Dedifferentiated amniotic fluid mesenchymal stem cell (primary cell): ENCODE data around the gene HMGCS2.
"Not testable (repeated sequence)": the region's sequence is repeated elsewhere in the genome, so short reads cannot be mapped to it uniquely, and the experiment has no call there.

ENCODE experiments used
- DNase-seq: peaks from one replicate; pipeline ENCODE4 v3.0.0-alpha.2; 2016; ENCODE audit errors: extremely low spot score

HMGCS2 gene

GRCh38 chr1:119790451-119791198, 21.9 kb upstream of the HMGCS2 start:
- DNase-seq, result no peak

GRCh38 chr1:119787776-119788175, 19.1 kb upstream of the HMGCS2 start:
- no peak for DNase-seq

GRCh38 chr1:119786473-119787050, 17.9 kb upstream of the HMGCS2 start:
- DNase-seq, result not testable (repeated sequence)

GRCh38 chr1:119786046-119786445, 17.3 kb upstream of the HMGCS2 start:
- DNase-seq, result not testable (repeated sequence)

- DNase-seq, result no peak
These were observed 15.6 kb upstream of the HMGCS2 start for GRCh38 chr1:119784191-119784781.

- no peak for DNase-seq
These were observed 14.9 kb upstream of the HMGCS2 start for GRCh38 chr1:119783354-119784185.

GRCh38 chr1:119782631-119783325, 14.1 kb upstream of the HMGCS2 start:
- no peak for DNase-seq

- no peak for DNase-seq
These were observed 12.9 kb upstream of the HMGCS2 start for GRCh38 chr1:119781434-119782210.

- DNase-seq, result no peak
These were observed 11.2 kb upstream of the HMGCS2 start for GRCh38 chr1:119779869-119780356.

GRCh38 chr1:119778886-119779560, 10.3 kb upstream of the HMGCS2 start:
- no peak for DNase-seq

- no peak for DNase-seq
These were observed 9.7 kb upstream of the HMGCS2 start for GRCh38 chr1:119778359-119778758.

GRCh38 chr1:119774746-119775490, 6.2 kb upstream of the HMGCS2 start:
- no peak for DNase-seq

GRCh38 chr1:119773711-119774241, 5.1 kb upstream of the HMGCS2 start:
- DNase-seq, result peak; percentile 61

- DNase-seq, result no peak
These were observed 3.6 kb upstream of the HMGCS2 start for GRCh38 chr1:119772298-119772697.

- no peak for DNase-seq
These were observed 3.1 kb upstream of the HMGCS2 start for GRCh38 chr1:119771770-119772169.

- no peak for DNase-seq
These were observed 2.3 kb upstream of the HMGCS2 start for GRCh38 chr1:119771016-119771415.

- DNase-seq, result no peak
These were observed 1.2 kb downstream of the HMGCS2 start for GRCh38 chr1:119767486-119767885.

- no peak for DNase-seq
These were observed 2.3 kb downstream of the HMGCS2 start for GRCh38 chr1:119766374-119766794.

- DNase-seq, result no peak
These were observed 4.5 kb downstream of the HMGCS2 start for GRCh38 chr1:119764220-119764619.
